Erythroblast (primary cell): ENCODE data around the gene DHH.

Source experiments
- GATA1 ChIP-seq: IDR thresholded peaks from 2 replicates; pipeline ENCODE4 v1.6.1; 2011; ENCODE audit warnings: low read depth, mild to moderate bottlenecking, control low read depth, low read length, moderate library complexity
- POLR2A ChIP-seq: IDR thresholded peaks from 2 replicates; pipeline ENCODE4 v1.6.1; 2011; ENCODE audit warnings: mild to moderate bottlenecking, low read length

DNA sequence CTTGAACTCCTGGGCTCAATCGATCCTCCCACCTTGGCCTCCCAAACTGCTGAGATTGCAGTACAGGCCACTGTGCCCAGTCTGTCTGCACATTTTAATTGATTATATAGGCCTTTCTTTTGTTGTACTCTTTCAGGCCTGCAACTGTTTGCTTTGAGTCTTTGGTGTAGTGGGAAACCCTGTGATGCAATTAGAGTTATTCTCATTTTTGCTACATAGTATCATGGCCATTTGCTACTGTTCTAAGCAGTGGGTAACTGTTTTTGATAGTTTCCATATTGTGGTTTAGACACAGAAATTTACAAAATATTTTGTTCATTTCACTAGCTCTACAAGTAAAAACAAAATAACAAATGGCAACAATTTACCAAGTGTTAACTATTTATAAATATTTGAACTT lies 42.9 kb upstream of the DHH start:
- TF ChIP-seq GATA1 (no peak), POLR2A (no peak)
